ENCODE data around the gene IRF2BPL.

IRF2BPL gene

DNA sequence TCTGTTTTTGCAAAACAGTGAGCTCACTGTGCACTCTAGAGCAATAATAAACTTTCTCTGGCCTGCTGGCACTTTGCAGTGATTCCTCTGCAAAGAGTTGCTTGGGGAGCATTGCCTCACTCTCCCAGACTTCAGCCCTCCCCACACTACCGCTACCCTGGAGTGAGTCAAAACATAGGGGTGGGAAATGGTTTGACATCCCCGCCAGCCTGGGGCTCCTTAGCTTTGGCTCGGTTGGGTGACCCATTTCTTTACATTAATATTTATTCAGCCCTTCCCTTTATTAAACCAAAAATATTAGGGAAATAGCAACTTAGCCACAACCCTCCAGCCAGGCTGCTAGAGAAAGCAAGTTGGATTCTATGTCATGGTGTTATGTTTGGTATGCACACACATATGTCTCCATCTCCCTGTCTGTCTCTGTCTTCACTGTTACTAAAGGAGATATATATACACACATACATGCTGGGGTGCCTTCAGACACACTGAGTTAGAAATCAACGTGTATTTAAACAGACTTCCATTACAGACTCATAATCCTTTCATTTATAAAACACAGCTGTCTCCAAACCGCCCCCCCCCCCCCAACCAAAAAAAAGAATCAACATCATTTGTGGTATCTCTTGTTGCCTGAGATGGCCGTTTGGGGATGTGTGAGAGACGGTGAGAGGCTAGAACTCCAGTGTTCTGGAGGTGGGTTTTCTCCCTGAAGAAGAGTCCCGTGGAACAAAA is 3.4 kb upstream of the IRF2BPL start:
- peak overlapping the region; percentile 99 for H3K27ac ChIP-seq
- no peak for TF ChIP-seq ZFX (IDR thresholded peaks at IDR 0.05)
- TF ChIP-seq, protein P1, sequence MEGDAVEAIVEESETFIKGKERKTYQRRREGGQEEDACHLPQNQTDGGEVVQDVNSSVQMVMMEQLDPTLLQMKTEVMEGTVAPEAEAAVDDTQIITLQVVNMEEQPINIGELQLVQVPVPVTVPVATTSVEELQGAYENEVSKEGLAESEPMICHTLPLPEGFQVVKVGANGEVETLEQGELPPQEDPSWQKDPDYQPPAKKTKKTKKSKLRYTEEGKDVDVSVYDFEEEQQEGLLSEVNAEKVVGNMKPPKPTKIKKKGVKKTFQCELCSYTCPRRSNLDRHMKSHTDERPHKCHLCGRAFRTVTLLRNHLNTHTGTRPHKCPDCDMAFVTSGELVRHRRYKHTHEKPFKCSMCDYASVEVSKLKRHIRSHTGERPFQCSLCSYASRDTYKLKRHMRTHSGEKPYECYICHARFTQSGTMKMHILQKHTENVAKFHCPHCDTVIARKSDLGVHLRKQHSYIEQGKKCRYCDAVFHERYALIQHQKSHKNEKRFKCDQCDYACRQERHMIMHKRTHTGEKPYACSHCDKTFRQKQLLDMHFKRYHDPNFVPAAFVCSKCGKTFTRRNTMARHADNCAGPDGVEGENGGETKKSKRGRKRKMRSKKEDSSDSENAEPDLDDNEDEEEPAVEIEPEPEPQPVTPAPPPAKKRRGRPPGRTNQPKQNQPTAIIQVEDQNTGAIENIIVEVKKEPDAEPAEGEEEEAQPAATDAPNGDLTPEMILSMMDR (conservative IDR thresholded peaks at IDR 0.05), result no peak

DNA sequence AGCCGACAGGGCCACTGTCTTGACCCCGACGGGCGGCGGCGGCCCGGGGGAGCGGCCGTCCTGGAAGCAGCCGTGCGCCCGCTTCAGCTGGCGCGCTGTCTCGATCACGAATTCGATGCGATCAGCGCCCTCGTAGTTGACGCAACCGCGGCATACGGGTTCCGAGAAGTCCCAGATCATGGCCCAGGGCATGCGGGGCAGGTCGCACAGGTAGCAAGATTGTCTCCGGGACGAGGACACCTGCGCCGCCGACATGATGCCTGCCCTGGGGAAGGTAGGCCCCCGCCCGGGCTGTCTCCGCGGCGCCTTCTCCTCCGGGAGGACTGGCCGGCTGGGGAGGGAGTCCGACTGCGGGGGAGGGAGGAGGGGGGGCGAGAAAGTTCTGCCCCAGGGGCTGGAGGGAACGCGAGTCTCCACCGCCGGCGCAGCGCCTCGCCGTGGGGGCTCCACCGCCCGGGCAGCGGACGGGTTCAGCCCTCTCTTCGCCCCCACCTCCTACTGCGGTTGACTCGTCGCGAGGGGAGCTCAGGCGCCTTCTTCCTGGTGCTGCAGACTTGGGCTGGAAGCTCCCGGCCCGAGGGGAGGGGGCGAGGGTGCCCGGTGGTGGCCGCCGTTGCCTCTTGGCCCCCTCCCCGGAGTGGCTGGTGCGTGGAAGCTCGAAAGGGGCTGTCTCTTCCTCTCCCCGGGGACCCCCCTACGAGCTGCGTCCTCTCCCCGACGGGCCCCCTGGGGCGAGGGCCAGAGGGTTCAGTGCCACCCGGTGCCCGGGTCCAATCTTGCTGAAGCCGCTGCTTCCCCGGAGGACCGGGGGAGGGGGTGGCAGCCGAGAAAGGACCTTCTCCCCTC is 747 bp downstream of the IRF2BPL start:
- TF ChIP-seq, protein P1 (conservative IDR thresholded peaks at IDR 0.05), result peak; percentile 17; the same call in 1 of the 2 replicates
- no peak for TF ChIP-seq ZFX (IDR thresholded peaks at IDR 0.05)
- peak overlapping the region; percentile 99 for H3K27ac ChIP-seq

DNA sequence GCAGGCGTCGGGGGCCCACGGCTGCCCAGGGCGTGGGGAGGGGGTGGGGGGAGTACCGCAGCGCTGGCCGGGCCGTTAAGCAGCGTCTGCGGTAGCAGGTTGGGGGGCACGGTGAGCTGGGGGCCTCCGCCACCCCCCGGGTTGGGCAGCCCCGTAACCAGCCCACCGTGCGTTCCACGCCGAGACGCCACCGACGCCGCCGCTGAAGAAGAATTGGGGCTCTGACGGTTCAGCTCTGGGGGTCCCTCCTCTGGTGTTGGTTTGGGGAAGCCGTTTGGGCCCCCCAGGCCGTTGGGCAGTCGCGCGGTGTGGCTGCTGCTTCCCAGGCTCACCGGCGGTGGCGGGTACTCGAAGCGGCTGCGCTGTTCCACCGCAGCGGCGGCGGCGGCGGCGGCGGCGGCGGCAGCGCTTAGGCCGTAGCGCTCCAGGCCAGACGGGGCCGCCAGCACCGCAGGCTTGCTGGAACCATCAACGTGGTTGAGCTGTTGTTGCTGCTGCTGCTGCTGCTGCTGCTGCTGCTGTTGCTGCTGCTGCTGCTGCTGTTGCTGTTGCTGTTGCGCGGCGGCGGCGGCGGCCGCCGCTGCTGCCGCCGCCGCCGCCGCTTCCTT is 1.5 kb downstream of the IRF2BPL start:
- TF ChIP-seq, protein P1 (conservative IDR thresholded peaks at IDR 0.05), result no peak
- peak overlapping the region; percentile 99 for H3K27ac ChIP-seq

DNA sequence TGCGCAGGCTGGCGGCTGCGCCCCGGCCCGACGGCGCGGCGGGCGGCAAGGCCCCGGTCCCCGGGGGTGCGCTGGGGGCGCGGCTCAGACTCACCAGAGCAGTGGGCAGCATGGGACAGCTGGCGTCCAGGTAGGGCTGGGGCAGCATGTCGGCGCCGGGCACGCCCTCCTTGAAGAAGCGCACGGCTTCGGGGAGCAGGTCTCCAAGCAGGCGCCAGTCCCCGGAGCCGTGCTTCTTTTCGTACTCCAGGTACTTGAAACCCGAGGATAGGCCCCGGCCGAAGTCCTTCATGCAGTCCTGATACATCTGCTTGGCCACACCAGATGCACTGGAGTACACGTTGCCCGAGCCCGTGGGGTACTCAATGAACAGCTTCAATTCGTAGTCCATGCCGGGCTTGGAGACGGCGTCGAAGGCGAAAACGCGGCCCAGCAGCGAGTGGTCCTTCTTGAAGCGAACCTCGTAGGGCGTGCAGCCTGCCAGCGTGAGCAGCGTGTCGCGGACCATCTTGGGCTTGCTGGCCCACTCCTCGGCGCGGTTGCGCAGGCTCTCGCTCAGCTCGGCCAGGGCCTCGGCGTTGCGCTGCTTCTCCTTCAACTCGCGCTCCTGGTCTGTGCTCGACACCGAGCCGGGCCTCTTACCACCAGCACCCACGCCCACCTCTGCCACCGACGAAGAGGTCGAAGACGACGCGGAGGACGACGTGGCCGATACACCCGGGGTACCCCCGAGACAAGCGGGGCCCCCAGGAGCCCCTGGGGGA is 2.2 kb downstream of the IRF2BPL start:
- TF ChIP-seq, protein P1 (conservative IDR thresholded peaks at IDR 0.05), result no peak
- TF ChIP-seq ZFX (IDR thresholded peaks at IDR 0.05), result peak; percentile 50; the same call in 1 of the 2 replicates
- H3K27ac ChIP-seq, result peak overlapping the region; percentile 99

DNA sequence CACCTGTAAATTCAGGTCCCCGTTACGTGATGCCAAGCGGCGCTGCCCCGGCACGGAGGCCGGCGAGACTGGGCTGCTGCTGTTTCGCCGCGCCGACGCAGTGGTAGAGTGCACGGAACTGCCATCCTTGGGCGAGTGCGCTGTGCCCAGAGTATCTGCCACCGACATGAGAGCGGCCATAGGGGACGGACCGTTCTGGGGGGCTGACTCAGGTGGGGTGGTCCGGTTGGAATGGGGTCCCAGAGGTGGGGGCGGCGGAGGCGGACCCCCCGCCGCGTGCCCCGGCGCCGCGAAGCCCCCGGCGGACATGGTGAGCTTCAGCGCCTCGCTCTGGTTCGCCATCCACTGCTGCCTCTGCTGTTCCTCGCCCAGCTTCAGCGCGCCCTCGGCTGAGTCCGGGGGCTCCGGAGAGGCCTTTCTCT is 2.8 kb downstream of the IRF2BPL start:
- H3K27ac ChIP-seq, result peak overlapping the region; percentile 99

DNA sequence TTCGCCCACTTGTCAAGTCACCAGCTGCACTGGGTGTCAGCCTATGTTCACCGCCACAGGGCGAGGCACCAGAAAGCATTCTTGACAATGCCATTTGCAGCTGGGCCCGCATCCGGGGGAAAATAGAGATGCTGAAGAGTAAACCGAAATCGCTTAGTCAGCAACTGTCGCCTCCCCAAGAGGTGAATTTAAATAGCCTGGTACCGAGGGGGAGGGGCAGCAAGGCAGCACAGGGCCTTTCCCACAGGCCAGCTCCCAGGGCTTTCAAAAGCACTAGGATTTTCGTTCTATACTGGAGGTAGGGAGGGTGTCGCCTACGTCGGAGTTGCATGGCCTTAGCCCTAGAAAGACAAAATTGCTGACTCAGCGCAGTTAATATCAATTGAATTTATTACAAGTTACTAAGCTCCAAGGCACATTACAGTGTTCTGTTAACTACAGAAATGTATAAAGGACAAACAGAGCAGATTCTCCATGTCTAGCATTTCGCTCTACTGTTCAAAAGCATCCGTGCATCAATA is 4.3 kb downstream of the IRF2BPL start:
- peak overlapping the region; percentile 83 for H3K27ac ChIP-seq
- TF ChIP-seq, protein P1 (conservative IDR thresholded peaks at IDR 0.05), result no peak
- TF ChIP-seq ZFX (IDR thresholded peaks at IDR 0.05), result no peak

More for the DNA sequence above, 2.8 kb downstream of the IRF2BPL start:
- TF ChIP-seq ZFX (IDR thresholded peaks at IDR 0.05), result no peak
- TF ChIP-seq, protein P1 (conservative IDR thresholded peaks at IDR 0.05), result no peak; the same call in 1 of the 2 replicates

All from C4-2B (cell line).